Adrenal gland (tissue), 12 donors: Measurements from ENCODE around the gene SOCS2. TPM values are rescaled to one million over a fixed set of nuclear protein-coding genes. Genes with fewer than 3 reads are reported as not detected.

Experiments used
- DNase-seq, 7 donors: peaks; one replicate each; pipeline ENCODE4 v3.0.0-alpha.2; 2019 to 2020
- H3K27ac ChIP-seq, 5 donors: fragments of 200-600 bp; sonication (generic) in 4 of 5; 1 replicate in 3 of 5; 2 replicates in 2 of 5; pipeline versions ENCODE4 v1.5.1 to v1.8.0; 2016 to 2020; ENCODE audit warnings: mild to moderate bottlenecking in 1 of 5
- H3K27me3 ChIP-seq: fragments of 200-600 bp; 2 replicates; pipeline ENCODE4 v1.8.0; 2021
- H3K36me3 ChIP-seq, 2 donors: fragments of 200-600 bp; replicated peaks in 1 of 2; 1 replicate in 1 of 2; 2 replicates in 1 of 2; pipeline versions ENCODE4 v1.5.1 to v1.8.0; 2018 to 2022
- H3K4me1 ChIP-seq, 2 donors: fragments of 200-600 bp; replicated peaks in 1 of 2; 1 replicate in 1 of 2; 2 replicates in 1 of 2; pipeline versions ENCODE4 v1.5.1 to v1.8.0; 2018 to 2021
- H3K4me3 ChIP-seq, 4 donors: fragments of 200-600 bp; sonication (generic) in 3 of 4; one replicate each; pipeline ENCODE4 v1.5.1; 2016 to 2018
- H3K9me3 ChIP-seq, 3 donors: fragments of 200-600 bp; sonication (generic) in 1 of 3; replicated peaks in 1 of 3; 1 replicate in 2 of 3; 2 replicates in 1 of 3; pipeline versions ENCODE4 v1.5.1 to v1.8.0; 2016 to 2021
- POLR2A ChIP-seq, 2 donors: fragments of 450-650 bp; IDR thresholded peaks; one replicate each; pipeline ENCODE4 v1.6.1; 2017; ENCODE audit warnings: antibody characterized with exemption in 2 of 2, mild to moderate bottlenecking in 2 of 2, moderate library complexity in 1 of 2
- WGBS, 4 donors: extraction: QIAGEN DNeasy Blood & Tissue Kit in 2 of 4; methylation state at CpG; one replicate each; pipeline versions ENCODE4 v1.1.5 to v1.1.7; 2013 to 2017; 5-methylcytosine and 5-hydroxymethylcytosine counted together
- intact Hi-C, 2 donors: fragments of 100-400 bp; cut with DNase I; formaldehyde crosslinking; loops; one replicate each; pipeline versions ENCODE4 v1.14.1 to v1.15.0; 2022 to 2023
- polyA plus RNA-seq, 3 donors: library from polyadenylated mRNA; stranded (reverse); fragments of 200-250 nt in 2 of 3; fragments of 350-450 nt in 1 of 3; fragmentation: Illumina TruSeq in 1 of 3; extraction: RNeasy Lipid Tissue Mini Kit (QIAGEN cat#74804) in 1 of 3; gene quantifications; one replicate each; pipeline ENCODE4 v1.2.3, GENCODE V29; 2013 to 2014
- total RNA-seq, 9 donors: library from RNA; depleted of rRNA in 4 of 9; stranded (reverse); fragments of >200 nt in 4 of 9; fragments of 120-200 nt in 1 of 9; fragmentation: NEBNext Ultra II Directional in 1 of 9; extraction: Animal tissue kit (Norgen Biotek cat#: 25700) in 1 of 9; gene quantifications; one replicate each; pipeline versions ENCODE4 v1.1.0 to v1.2.4, GENCODE V29; 2013 to 2023
- TF ChIP-seq, protein P1 (sequence below), 6 experiments: fragments of 450-650 bp in 4 of 6; fragments of 200-600 bp in 2 of 6; sonication (generic) in 1 of 6; IDR thresholded peaks; 1 replicate in 5 of 6; 2 replicates in 1 of 6; pipeline versions ENCODE4 v1.5.1 to v1.8.0; 2016 to 2021; ENCODE audit warnings: antibody characterized with exemption in 6 of 6, mild to moderate bottlenecking in 2 of 6, moderate library complexity in 1 of 6
- donor health status: healthy with polysubstance abuse.
- donor health status: Bipolar disorder and iron deficiency.
- donor health status: DM: yes; HTN: yes; CAD: no.
- donor health status: DM: no; HTN: no; CAD: no.
- donor health status: DM: no; HTN: no; CAD: no.
- donor health status: DM: yes; HTN: yes; CAD: no.

SOCS2 gene
- total and polyA plus RNA-seq, 12 donors = 28.2 to 66.4 (median 43.6) TPM

DNA sequence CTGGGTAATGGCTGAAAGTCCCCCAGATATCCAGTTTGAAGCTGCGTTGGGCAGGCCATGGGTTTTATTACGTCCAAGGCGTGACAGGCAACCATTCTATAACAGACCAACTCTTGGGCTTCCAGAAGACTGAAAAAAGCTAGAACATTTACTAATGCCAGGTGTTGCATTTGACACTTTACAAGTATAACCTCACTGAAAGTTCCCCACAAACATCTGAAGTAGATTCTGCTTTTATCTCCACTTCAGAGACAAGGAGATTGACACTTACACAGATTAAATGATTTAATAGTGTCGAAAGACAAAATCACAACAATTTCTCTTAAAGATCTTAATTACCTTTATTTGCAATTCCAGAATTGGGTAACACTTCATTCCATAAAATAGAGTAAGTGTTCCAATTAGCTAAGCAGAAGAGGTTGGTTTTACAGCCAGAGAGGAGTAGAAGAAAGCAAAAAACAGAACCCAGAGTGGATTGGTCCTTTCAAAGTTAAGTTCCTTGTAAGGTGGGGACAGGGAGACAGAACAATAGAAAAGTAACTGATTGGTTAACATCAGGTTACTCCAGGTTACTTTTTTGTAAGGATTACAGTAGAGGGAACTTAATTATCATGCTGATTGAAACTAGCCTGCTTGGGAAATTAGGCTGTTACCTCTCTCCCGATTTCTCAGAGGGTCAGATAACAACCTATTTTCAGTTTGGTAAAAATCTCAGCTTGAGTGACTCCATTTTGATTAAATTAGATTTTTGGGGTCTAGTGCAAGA, 11.3 kb downstream of the SOCS2 start:
- intact Hi-C loops = no loop called here
- Histone ChIP-seq H3K9me3 (no peaks in the 10 kb centered on the region), H3K4me3 (no peak overlapping the region), H3K4me1 (peaks cover 0 to 11% of the 10 kb centered on the region in 2 donors), H3K27ac (no peak overlapping the region), H3K36me3 (no peaks in the 10 kb centered on the region), H3K27me3 (no peaks in the 10 kb centered on the region)
- TF ChIP-seq POLR2A (IDR thresholded peaks at IDR 0.05) = no peak
- TF ChIP-seq, protein P1, sequence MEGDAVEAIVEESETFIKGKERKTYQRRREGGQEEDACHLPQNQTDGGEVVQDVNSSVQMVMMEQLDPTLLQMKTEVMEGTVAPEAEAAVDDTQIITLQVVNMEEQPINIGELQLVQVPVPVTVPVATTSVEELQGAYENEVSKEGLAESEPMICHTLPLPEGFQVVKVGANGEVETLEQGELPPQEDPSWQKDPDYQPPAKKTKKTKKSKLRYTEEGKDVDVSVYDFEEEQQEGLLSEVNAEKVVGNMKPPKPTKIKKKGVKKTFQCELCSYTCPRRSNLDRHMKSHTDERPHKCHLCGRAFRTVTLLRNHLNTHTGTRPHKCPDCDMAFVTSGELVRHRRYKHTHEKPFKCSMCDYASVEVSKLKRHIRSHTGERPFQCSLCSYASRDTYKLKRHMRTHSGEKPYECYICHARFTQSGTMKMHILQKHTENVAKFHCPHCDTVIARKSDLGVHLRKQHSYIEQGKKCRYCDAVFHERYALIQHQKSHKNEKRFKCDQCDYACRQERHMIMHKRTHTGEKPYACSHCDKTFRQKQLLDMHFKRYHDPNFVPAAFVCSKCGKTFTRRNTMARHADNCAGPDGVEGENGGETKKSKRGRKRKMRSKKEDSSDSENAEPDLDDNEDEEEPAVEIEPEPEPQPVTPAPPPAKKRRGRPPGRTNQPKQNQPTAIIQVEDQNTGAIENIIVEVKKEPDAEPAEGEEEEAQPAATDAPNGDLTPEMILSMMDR (IDR thresholded peaks at IDR 0.05) = no peak
- no peak for DNase-seq
- 90 to 98% (median 94%) methylated on average over 4 to 5 of the region's 5 CpGs for WGBS, 4 donors

GRCh38 chr12:93585247-93585646, 12.8 kb downstream of the SOCS2 start:
- H3K4me3 ChIP-seq = no peak overlapping the region
- no peak for DNase-seq
- no peak for TF ChIP-seq POLR2A (IDR thresholded peaks at IDR 0.05)
- TF ChIP-seq, protein P1 (IDR thresholded peaks at IDR 0.05) = no peak
- intact Hi-C loops = loop anchor here in 1 of 2 donors (5.0 kb wide), 1 partner anchor 97 kb away; no protein-coding TSS in a partner anchor
- H3K36me3 ChIP-seq = no peaks in the 10 kb centered on the region
- peaks cover 0 to 8% of the 10 kb centered on the region in 2 donors for H3K4me1 ChIP-seq
- WGBS, 4 donors = 79 to 98% (median 89%) methylated on average over 2 of the region's 2 CpGs
- H3K27ac ChIP-seq = no peak overlapping the region
- no peaks in the 10 kb centered on the region for H3K27me3 ChIP-seq
- no peaks in the 10 kb centered on the region for H3K9me3 ChIP-seq

DNA sequence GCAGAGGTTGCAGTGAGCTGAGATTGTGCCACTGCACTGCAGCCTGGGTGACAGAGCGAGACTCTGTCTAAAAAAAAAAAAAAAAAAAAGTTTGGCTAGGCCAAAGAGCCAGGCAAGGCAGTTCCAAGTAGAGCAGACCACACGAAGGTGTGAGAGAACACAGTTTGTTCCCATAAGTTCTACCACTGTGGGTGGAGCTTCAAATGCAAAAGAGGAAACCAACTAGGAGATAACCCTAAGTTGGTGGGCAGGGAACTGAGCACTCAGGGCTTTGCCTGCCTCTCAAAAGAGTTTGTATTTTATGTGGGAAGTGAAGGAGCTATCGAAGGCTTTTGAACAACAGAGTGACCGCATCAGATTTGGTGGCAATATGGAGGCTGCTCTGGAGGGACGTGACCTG, 15.1 kb downstream of the SOCS2 start:
- Histone ChIP-seq H3K4me1 (peaks cover 8 to 9% of the 10 kb centered on the region in 2 donors), H3K36me3 (no peaks in the 10 kb centered on the region), H3K9me3 (no peaks in the 10 kb centered on the region), H3K27ac (no peak overlapping the region), H3K4me3 (no peak overlapping the region), H3K27me3 (no peaks in the 10 kb centered on the region)
- intact Hi-C loops = loop anchor here in 1 of 2 donors (5.0 kb wide), 1 partner anchor 95 kb away; no protein-coding TSS in a partner anchor
- 74 to 91% (median 82%) methylated on average over 5 of the region's 5 CpGs for WGBS, 4 donors
- no peak for TF ChIP-seq POLR2A (IDR thresholded peaks at IDR 0.05)
- TF ChIP-seq, protein P1 (IDR thresholded peaks at IDR 0.05) = no peak
- DNase-seq = no peak

DNA sequence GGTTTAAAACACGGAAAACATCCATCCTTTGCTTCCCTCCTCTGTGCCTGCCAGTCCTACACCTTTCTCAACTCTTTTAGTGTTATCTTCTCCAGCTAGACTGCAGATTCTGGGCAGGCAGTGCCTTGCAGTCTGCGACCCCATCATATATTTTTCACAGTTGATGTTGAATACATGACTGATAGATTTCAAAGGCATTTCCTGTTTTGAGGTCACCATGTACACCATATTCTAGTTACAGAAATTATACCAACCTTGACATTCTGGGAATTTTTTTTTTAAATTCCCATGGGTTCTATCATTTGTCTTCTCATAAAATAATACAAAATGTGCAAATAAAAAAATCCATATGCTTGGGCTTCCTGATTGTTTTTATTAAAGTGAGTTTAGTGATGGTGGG, 16.6 kb downstream of the SOCS2 start:
- intact Hi-C loops = loop anchor here in 1 of 2 donors (5.0 kb wide), 1 partner anchor 93 kb away; no protein-coding TSS in a partner anchor
- no peak for DNase-seq
- Histone ChIP-seq H3K36me3 (no peaks in the 10 kb centered on the region), H3K9me3 (no peaks in the 10 kb centered on the region), H3K4me1 (peaks cover 9 to 15% of the 10 kb centered on the region in 2 donors), H3K27me3 (no peaks in the 10 kb centered on the region), H3K27ac (no peak overlapping the region), H3K4me3 (no peak overlapping the region)
- 74 to 93% (median 86%) methylated on average over 2 of the region's 2 CpGs for WGBS, 4 donors
- no peak for TF ChIP-seq POLR2A (IDR thresholded peaks at IDR 0.05)
- TF ChIP-seq, protein P1 (IDR thresholded peaks at IDR 0.05) = no peak
